ENCODE measurements around the gene ECE2.
"Not testable (repeated sequence)": the region's sequence is repeated elsewhere in the genome, so short reads cannot be mapped to it uniquely, and the experiment has no call there.

ECE2 gene

GRCh38 chr3:184262764-184263179 is 13.1 kb upstream of the ECE2 start:
- in situ Hi-C loops (cut with MboI; ENCODE audit: low sequenced_read_pairs): no loop called here

- in situ Hi-C loops (cut with MboI; ENCODE audit: low sequenced_read_pairs): not testable (repeated sequence)
Observed at GRCh38 chr3:184267249-184267648, 8.6 kb upstream of the ECE2 start.

- in situ Hi-C loops (cut with MboI; ENCODE audit: low sequenced_read_pairs): no loop called here
Observed at GRCh38 chr3:184272269-184272668, 3.6 kb upstream of the ECE2 start.

- in situ Hi-C loops (cut with MboI; ENCODE audit: low sequenced_read_pairs): no loop called here
Observed at GRCh38 chr3:184275381-184275701, 481 bp upstream of the ECE2 start.

- in situ Hi-C loops (cut with MboI; ENCODE audit: low sequenced_read_pairs): no loop called here
Observed at GRCh38 chr3:184277366-184277765, 1.5 kb downstream of the ECE2 start.

- in situ Hi-C loops (cut with MboI; ENCODE audit: low sequenced_read_pairs): loop anchor here (10.0 kb wide), 1 partner anchor 388 kb away; no protein-coding TSS in a partner anchor
Observed at GRCh38 chr3:184282941-184283340, 7.1 kb downstream of the ECE2 start.

GRCh38 chr3:184283681-184284080 is 7.9 kb downstream of the ECE2 start:
- in situ Hi-C loops (cut with MboI; ENCODE audit: low sequenced_read_pairs): loop anchor here (10.0 kb wide), 1 partner anchor 389 kb away; no protein-coding TSS in a partner anchor

GRCh38 chr3:184284696-184285095 is 8.9 kb downstream of the ECE2 start:
- in situ Hi-C loops (cut with MboI; ENCODE audit: low sequenced_read_pairs): loop anchor here (10.0 kb wide), 1 partner anchor 390 kb away; no protein-coding TSS in a partner anchor

GRCh38 chr3:184289426-184289938 is 13.7 kb downstream of the ECE2 start:
- in situ Hi-C loops (cut with MboI; ENCODE audit: low sequenced_read_pairs): loop anchor here (10.0 kb wide), 1 partner anchor 395 kb away; no protein-coding TSS in a partner anchor

GRCh38 chr3:184290331-184290730 is 14.5 kb downstream of the ECE2 start:
- in situ Hi-C loops (cut with MboI; ENCODE audit: low sequenced_read_pairs): no loop called here

GRCh38 chr3:184291044-184291737 is 15.4 kb downstream of the ECE2 start:
- in situ Hi-C loops (cut with MboI; ENCODE audit: low sequenced_read_pairs): no loop called here

GRCh38 chr3:184291738-184292445 is 16.1 kb downstream of the ECE2 start:
- in situ Hi-C loops (cut with MboI; ENCODE audit: low sequenced_read_pairs): no loop called here

- in situ Hi-C loops (cut with MboI; ENCODE audit: low sequenced_read_pairs): no loop called here
Observed at GRCh38 chr3:184295771-184296170, 19.9 kb downstream of the ECE2 start.

- in situ Hi-C loops (cut with MboI; ENCODE audit: low sequenced_read_pairs): no loop called here
Observed at GRCh38 chr3:184296616-184297015, 20.8 kb downstream of the ECE2 start.

- in situ Hi-C loops (cut with MboI; ENCODE audit: low sequenced_read_pairs): no loop called here
Observed at GRCh38 chr3:184298759-184299487, 23.1 kb downstream of the ECE2 start, which contains the start of gene PSMD2. Gene PSMD2, plus strand, starts transcription at chr3:184299241. Its CDS starts 26 bp downstream, at chr3:184299267.

- in situ Hi-C loops (cut with MboI; ENCODE audit: low sequenced_read_pairs): no loop called here
Observed at GRCh38 chr3:184299488-184300377, 23.9 kb downstream of the ECE2 start.

- in situ Hi-C loops (cut with MboI; ENCODE audit: low sequenced_read_pairs): no loop called here
Observed at GRCh38 chr3:184300378-184300720, 24.5 kb downstream of the ECE2 start.

- in situ Hi-C loops (cut with MboI; ENCODE audit: low sequenced_read_pairs): no loop called here
Observed at GRCh38 chr3:184305577-184305976, 29.8 kb downstream of the ECE2 start.

- in situ Hi-C loops (cut with MboI; ENCODE audit: low sequenced_read_pairs): no loop called here
Observed at GRCh38 chr3:184306341-184306972, 30.6 kb downstream of the ECE2 start.

GRCh38 chr3:184307915-184308314 is 32.1 kb downstream of the ECE2 start:
- in situ Hi-C loops (cut with MboI; ENCODE audit: low sequenced_read_pairs): no loop called here
